ENCODE data around the gene PRMT5. TPM values are rescaled to one million over a fixed set of nuclear protein-coding genes. Genes with fewer than 3 reads are reported as not detected.
"Not testable (repeated sequence)": the region's sequence is repeated elsewhere in the genome, so short reads cannot be mapped to it uniquely, and the experiment has no call there.

Gene PRMT5
- total and polyA plus RNA-seq, 9 donors, result 41.8 to 85.2 (median 69.1) TPM

DNA sequence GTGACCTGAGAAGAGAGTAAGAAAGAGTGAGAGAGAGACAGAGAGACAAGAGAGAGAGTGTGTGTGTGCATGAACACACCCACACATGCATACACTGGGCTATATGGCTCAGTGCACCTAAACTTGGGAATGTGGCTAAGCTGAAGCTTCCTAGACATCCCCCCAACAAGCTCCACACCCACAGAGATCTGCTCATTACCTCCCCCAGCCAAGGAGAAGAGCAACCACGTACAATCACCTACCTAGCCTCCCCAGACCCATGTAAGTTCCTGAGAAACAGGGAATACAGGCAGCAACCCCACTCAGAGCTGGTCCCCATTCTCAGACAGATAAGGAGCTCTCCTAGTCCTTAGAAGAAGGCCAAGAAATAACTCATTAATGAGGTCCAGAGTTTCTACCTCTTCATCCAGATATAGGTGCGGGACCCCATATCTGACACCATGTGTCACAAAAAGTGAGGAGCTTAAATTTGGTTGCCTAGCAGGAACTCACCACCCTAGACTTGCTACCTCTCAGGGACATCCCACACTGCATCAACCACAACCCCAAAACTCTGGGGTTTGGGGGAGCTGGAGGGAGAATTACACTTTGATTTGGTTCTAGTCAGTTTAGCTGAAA lies 43.2 kb upstream of the PRMT5 start:
- Histone ChIP-seq H3K27ac (ENCODE audit: low read length) (no peak overlapping the region), H3K9me3 (replicated peaks; ENCODE audit: control insufficient read depth, low read depth, low read length) (no peaks in the 10 kb centered on the region), H3K27me3 (ENCODE audit: control insufficient read depth, insufficient read depth, low read length) (no peaks in the 10 kb centered on the region), H3K4me1 (ENCODE audit: control insufficient read depth, insufficient read depth, low read length) (peaks cover 20% of the 10 kb centered on the region), H3K4me3 (ENCODE audit: low read length) (no peak overlapping the region), H3K36me3 (ENCODE audit: control insufficient read depth, insufficient read depth, low read length) (peaks cover 56% of the 10 kb centered on the region)
- WGBS (ENCODE audit: insufficient coverage), result no CpG with 5 or more reads among the region's 2 CpGs
- no peak for DNase-seq

DNA sequence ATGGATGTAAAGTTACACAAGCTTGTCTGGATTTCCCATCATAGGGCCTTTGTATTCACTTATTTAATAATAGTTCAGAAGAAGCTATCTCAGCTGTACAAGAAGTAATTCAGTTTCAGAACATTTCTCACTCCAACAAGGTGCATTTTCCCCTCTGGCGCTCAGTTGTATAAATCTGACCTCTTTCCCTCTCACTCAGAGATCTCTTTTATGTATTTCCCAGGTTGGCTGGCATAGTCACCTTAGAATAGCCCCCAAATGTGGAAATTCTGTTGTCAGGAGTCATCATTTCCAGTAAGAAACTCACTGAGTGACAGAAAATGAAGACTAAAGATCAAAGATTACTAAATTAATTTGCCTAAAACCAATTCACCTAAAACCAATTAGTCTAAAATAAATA lies 42.0 kb upstream of the PRMT5 start:
- Histone ChIP-seq H3K4me3 (ENCODE audit: low read length) (no peak overlapping the region), H3K27ac (ENCODE audit: low read length) (no peak overlapping the region), H3K4me1 (ENCODE audit: control insufficient read depth, insufficient read depth, low read length) (peaks cover 7% of the 10 kb centered on the region), H3K36me3 (ENCODE audit: control insufficient read depth, insufficient read depth, low read length) (peaks cover 44% of the 10 kb centered on the region), H3K9me3 (replicated peaks; ENCODE audit: control insufficient read depth, low read depth, low read length) (no peaks in the 10 kb centered on the region), H3K27me3 (ENCODE audit: control insufficient read depth, insufficient read depth, low read length) (no peaks in the 10 kb centered on the region)
- no CpG with 5 or more reads among the region's 1 CpG for WGBS (ENCODE audit: insufficient coverage)
- DNase-seq, result no peak

DNA sequence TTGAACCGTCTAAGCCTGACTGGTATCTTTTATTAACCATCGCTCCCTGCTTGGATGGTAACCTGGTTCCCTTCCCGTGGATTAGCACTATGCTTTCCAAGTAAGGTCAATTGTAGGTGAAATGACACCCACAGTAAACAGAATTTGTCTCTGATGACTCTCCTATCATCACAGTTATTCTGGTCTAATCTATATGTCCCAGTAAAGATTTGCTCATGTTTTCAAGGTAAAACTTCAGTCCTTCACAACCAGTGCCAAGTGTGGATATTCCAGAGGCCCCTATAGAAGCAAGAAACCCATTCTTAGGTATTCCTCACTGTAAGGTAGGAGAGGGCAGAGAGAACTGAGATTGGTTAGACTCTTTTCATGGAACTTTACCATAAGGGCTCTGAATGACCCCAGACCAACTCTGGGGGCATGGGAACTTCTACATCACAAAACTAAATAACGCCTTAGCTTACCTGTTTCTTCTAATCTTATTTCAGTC lies 37.6 kb upstream of the PRMT5 start:
- Histone ChIP-seq H3K36me3 (ENCODE audit: control insufficient read depth, insufficient read depth, low read length) (peaks cover 9% of the 10 kb centered on the region), H3K27me3 (ENCODE audit: control insufficient read depth, insufficient read depth, low read length) (no peaks in the 10 kb centered on the region), H3K9me3 (replicated peaks; ENCODE audit: control insufficient read depth, low read depth, low read length) (no peaks in the 10 kb centered on the region), H3K4me3 (ENCODE audit: low read length) (no peak overlapping the region), H3K4me1 (ENCODE audit: control insufficient read depth, insufficient read depth, low read length) (no peaks in the 10 kb centered on the region), H3K27ac (ENCODE audit: low read length) (no peak overlapping the region)
- DNase-seq, result no peak
- 80% methylated on average over 1 of the region's 4 CpGs for WGBS (ENCODE audit: insufficient coverage)

DNA sequence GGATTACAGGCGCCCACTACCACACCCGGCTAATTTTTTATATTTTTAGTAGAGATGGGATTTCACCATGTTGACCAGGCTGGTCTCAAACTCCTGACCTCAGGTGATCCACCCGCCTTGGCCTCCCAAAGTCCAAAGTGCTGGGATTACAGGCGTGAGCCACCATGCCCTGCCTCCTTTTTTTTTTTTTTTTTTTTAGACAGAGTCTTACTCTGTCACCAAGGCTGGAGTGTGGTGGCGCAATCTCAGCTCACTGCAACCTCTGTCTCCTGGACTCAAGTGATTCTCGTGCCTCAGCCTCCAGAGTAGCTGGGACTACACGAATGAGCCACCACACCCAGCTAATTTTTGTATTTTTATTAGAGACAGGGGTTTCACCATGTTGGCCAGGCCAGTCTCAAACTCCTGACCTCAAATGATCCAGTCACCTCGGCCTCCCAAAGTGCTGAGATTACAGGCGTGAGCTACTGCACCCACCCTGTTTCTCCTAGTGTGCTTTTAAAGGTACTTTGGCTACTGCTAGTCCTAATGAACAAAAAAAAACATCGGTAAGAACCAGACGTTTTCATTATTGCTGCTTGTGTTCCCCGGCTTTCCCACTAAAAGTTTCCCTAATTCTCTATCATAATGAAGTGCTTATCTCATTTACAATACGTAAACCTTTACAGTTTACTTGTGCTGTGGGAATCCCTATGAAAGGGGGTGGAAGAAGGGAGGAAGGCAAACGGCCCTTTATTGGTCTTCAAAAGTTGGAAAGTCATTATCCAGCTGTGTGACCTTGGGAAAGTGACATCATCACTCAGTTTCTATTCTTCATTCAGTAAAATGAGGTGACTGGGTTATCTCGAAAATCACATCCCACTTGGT lies 37.0 kb upstream of the PRMT5 start:
- not testable (repeated sequence) for H3K9me3 ChIP-seq (replicated peaks; ENCODE audit: control insufficient read depth, low read depth, low read length); H3K4me1 ChIP-seq (ENCODE audit: control insufficient read depth, insufficient read depth, low read length); H3K27me3 ChIP-seq (ENCODE audit: control insufficient read depth, insufficient read depth, low read length); DNase-seq; H3K4me3 ChIP-seq (ENCODE audit: low read length); H3K27ac ChIP-seq (ENCODE audit: low read length); H3K36me3 ChIP-seq (ENCODE audit: control insufficient read depth, insufficient read depth, low read length)
- 52% methylated on average over 3 of the region's 15 CpGs for WGBS (ENCODE audit: insufficient coverage)

DNA sequence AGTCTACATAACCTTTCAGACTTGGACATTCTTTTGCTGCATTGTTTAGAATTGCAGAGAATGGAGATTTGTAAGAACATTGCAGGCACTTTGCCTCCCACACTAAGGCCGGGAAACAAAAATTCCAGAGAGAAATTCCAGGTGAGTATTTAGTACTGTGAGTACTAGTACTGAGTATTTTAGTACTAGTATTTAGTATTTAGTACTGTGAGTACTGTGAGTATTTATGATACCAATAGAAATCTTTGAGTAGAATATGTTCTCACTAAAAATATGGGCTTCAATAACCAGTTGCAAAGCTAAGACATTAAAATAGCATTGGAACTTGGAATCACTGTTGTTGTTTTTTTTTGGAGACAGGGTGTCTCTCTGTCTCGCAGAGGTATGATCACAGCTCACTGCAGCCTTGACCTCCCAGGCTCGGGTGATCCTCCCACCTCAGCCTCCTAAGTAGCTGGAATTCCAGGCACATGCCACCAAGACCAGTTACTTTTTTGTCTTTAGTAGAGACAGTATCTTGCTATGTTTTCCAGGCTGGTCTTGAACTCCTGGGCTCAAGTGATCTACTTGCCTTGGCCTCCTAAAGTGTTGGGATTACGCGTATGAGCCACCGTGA lies 33.0 kb upstream of the PRMT5 start:
- Histone ChIP-seq H3K27me3 (ENCODE audit: control insufficient read depth, insufficient read depth, low read length) (no peaks in the 10 kb centered on the region), H3K9me3 (replicated peaks; ENCODE audit: control insufficient read depth, low read depth, low read length) (no peaks in the 10 kb centered on the region), H3K36me3 (ENCODE audit: control insufficient read depth, insufficient read depth, low read length) (no peaks in the 10 kb centered on the region), H3K4me3 (ENCODE audit: low read length) (no peak overlapping the region), H3K4me1 (ENCODE audit: control insufficient read depth, insufficient read depth, low read length) (peaks cover 3% of the 10 kb centered on the region), H3K27ac (ENCODE audit: low read length) (no peak overlapping the region)
- DNase-seq, result no peak
- no CpG with 5 or more reads among the region's 6 CpGs for WGBS (ENCODE audit: insufficient coverage)

DNA sequence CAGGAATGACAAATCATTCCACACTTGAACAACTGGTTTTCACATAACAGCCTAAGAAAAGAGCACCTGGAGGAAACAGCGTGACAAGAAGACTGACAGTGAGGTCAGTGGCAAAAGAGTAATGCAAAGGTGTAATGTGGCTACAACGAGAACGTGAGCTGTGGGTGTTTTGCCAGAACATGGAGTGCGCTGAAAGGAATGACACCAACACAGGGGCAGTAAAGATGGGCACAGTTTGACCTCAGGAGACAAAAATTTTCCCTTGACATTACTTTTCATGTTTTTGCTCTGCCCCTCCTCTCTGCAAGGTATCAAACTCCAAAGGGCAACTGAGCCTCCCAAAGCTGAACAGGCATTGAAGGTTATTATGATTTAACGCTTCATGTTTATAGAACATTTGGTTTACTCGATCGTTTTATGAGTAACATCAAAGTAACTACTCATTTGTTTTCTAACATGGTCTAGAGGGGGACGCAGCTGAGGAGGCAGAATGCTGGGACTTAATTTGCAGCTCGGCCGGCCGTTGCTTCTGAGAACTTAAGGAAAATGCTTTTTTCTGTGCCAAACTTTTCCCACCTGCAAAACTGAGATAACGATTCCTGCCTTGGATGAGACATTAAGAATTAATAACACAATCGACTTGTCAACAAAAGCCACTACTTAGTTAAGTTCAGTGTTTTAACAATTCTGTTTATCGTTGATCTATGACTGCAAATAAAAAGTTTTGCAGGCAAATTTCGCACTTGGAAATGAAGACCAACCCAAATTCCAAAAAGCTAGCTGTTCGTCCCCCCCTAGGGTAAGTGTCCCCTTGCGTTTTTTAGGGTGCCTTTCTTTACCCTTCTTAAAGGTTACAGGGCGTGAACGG lies 26.8 kb upstream of the PRMT5 start:
- DNase-seq, result no peak
- WGBS (ENCODE audit: insufficient coverage), result 8% methylated on average over 9 of the region's 19 CpGs
- H3K27ac ChIP-seq (ENCODE audit: low read length), result peak overlapping the region; percentile 98

DNA sequence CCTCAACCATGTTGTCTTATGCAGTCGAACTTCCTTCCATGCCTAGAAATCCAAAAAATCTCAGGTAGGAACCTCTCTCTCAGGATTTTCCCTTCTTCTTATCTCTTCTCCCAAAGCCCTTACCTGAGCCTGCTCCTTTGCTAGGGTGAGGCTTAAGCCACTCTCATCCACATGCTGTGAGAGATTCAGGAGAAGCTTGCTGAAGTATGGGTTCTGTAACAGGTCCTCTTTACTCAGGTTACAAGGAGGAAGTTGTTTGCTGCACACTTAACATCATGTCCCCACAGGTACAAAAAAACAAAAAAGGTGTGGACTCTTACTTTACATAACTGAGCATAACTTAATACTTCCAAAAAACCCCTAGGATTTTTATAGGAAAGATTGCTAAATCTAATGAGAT lies 23.2 kb upstream of the PRMT5 start:
- Histone ChIP-seq H3K4me3 (ENCODE audit: low read length) (no peak overlapping the region), H3K4me1 (ENCODE audit: control insufficient read depth, insufficient read depth, low read length) (peaks cover 5% of the 10 kb centered on the region), H3K27me3 (ENCODE audit: control insufficient read depth, insufficient read depth, low read length) (no peaks in the 10 kb centered on the region), H3K36me3 (ENCODE audit: control insufficient read depth, insufficient read depth, low read length) (peaks cover 40% of the 10 kb centered on the region), H3K9me3 (replicated peaks; ENCODE audit: control insufficient read depth, low read depth, low read length) (no peaks in the 10 kb centered on the region), H3K27ac (ENCODE audit: low read length) (no peak overlapping the region)
- 100% methylated on average over 1 of the region's 1 CpG for WGBS (ENCODE audit: insufficient coverage)
- DNase-seq, result no peak

More for the DNA sequence above, 26.8 kb upstream of the PRMT5 start:
- H3K27me3 ChIP-seq (ENCODE audit: control insufficient read depth, insufficient read depth, low read length), result no peaks in the 10 kb centered on the region
- no peaks in the 10 kb centered on the region for H3K9me3 ChIP-seq (replicated peaks; ENCODE audit: control insufficient read depth, low read depth, low read length)
- H3K4me1 ChIP-seq (ENCODE audit: control insufficient read depth, insufficient read depth, low read length), result peaks cover 9% of the 10 kb centered on the region
- peak overlapping the region; percentile 91 for H3K4me3 ChIP-seq (ENCODE audit: low read length)
- H3K36me3 ChIP-seq (ENCODE audit: control insufficient read depth, insufficient read depth, low read length), result peaks cover 17% of the 10 kb centered on the region

DNA sequence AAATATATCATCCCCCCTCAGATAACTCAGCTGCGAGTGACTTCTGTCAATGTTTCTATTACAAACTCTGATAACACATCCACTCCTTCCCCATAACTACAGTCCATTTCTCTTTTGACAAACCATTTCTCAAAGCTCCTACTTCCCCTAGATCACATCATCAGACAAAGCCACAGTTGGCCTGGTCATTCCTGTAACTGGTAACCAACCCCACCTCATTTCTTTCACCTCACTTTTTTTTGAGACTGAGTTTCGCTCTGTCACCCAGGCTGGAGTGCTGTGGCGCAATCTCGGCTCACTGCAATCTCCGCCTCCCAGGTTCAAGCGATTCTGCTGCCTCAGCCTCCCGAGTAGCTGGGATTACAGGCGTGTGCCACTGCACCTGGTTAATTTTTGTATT lies 22.6 kb upstream of the PRMT5 start:
- not testable (repeated sequence) for H3K27me3 ChIP-seq (ENCODE audit: control insufficient read depth, insufficient read depth, low read length)

DNA sequence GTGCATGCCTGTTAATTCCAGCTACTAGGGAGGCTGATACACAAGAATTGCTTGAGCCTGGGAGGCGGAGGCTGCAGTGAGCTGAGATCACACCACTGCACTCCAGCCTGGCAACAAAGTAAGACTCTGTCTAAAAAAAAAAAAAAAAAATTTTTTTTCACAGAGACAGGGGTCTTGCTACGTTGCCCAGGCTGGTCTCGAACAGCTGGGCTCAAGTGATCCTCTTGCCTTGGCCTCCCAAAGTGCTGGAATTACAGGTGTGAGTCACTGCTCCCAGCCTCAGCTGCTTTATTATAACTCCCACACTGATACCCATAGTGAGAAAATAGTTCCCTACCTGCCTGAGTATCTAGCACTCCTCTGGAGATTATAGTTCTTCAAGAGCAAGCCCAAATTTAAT lies 16.5 kb upstream of the PRMT5 start:
- H3K27ac ChIP-seq (ENCODE audit: low read length), result no peak overlapping the region
- H3K36me3 ChIP-seq (ENCODE audit: control insufficient read depth, insufficient read depth, low read length), result peaks cover 62% of the 10 kb centered on the region

More for the DNA sequence above, 22.6 kb upstream of the PRMT5 start:
- H3K4me1 ChIP-seq (ENCODE audit: control insufficient read depth, insufficient read depth, low read length); DNase-seq; H3K4me3 ChIP-seq (ENCODE audit: low read length); H3K27ac ChIP-seq (ENCODE audit: low read length); H3K9me3 ChIP-seq (replicated peaks; ENCODE audit: control insufficient read depth, low read depth, low read length): not testable (repeated sequence)
- WGBS (ENCODE audit: insufficient coverage), result 89% methylated on average over 8 of the region's 8 CpGs
- H3K36me3 ChIP-seq (ENCODE audit: control insufficient read depth, insufficient read depth, low read length), result peaks cover 46% of the 10 kb centered on the region

More for the DNA sequence above, 16.5 kb upstream of the PRMT5 start:
- Histone ChIP-seq H3K27me3 (ENCODE audit: control insufficient read depth, insufficient read depth, low read length) (no peaks in the 10 kb centered on the region), H3K9me3 (replicated peaks; ENCODE audit: control insufficient read depth, low read depth, low read length) (no peaks in the 10 kb centered on the region), H3K4me3 (ENCODE audit: low read length) (no peak overlapping the region), H3K4me1 (ENCODE audit: control insufficient read depth, insufficient read depth, low read length) (no peaks in the 10 kb centered on the region)
- 100% methylated on average over 2 of the region's 3 CpGs for WGBS (ENCODE audit: insufficient coverage)
- no peak for DNase-seq

Data from muscle of leg (tissue), 11 donors.